ENCODE measurements around the gene HSPB9. TPM values are rescaled to one million over a fixed set of nuclear protein-coding genes. Genes with fewer than 3 reads are reported as not detected.
A peak's percentile ranks its signal among the peaks of the same experiment; 100 is the strongest.

Gene HSPB9
- total RNA-seq, 1 donor from 2014 or later, result 1.2 TPM

GRCh38 chr17:42120161-42120769 lies 2.3 kb upstream of the HSPB9 start:
- intact Hi-C loops (cut with DNase I), result no loop called here
- H3K36me3 ChIP-seq, result peaks cover 0 to 17% of the 10 kb centered on the region in 2 donors
- no peak for DNase-seq (ENCODE audit: extremely low spot score in 2 of 2)
- peak overlapping the region; percentile 86 to 96 for H3K4me3 ChIP-seq
- no peaks in the 10 kb centered on the region for H3K27me3 ChIP-seq
- H3K9me3 ChIP-seq, result no peaks in the 10 kb centered on the region
- TF ChIP-seq POLR2A (IDR thresholded peaks at IDR 0.05), result no peak
- TF ChIP-seq, protein P1, sequence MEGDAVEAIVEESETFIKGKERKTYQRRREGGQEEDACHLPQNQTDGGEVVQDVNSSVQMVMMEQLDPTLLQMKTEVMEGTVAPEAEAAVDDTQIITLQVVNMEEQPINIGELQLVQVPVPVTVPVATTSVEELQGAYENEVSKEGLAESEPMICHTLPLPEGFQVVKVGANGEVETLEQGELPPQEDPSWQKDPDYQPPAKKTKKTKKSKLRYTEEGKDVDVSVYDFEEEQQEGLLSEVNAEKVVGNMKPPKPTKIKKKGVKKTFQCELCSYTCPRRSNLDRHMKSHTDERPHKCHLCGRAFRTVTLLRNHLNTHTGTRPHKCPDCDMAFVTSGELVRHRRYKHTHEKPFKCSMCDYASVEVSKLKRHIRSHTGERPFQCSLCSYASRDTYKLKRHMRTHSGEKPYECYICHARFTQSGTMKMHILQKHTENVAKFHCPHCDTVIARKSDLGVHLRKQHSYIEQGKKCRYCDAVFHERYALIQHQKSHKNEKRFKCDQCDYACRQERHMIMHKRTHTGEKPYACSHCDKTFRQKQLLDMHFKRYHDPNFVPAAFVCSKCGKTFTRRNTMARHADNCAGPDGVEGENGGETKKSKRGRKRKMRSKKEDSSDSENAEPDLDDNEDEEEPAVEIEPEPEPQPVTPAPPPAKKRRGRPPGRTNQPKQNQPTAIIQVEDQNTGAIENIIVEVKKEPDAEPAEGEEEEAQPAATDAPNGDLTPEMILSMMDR (IDR thresholded peaks at IDR 0.05), result no peak
- TF ChIP-seq POLR2AphosphoS5 (IDR thresholded peaks at IDR 0.05; ENCODE audit: insufficient read depth in 1 of 2, low read depth in 1 of 2), result no peak
- H3K4me1 ChIP-seq, result peaks cover 35% of the 10 kb centered on the region
- no peak overlapping the region for H3K27ac ChIP-seq

DNA sequence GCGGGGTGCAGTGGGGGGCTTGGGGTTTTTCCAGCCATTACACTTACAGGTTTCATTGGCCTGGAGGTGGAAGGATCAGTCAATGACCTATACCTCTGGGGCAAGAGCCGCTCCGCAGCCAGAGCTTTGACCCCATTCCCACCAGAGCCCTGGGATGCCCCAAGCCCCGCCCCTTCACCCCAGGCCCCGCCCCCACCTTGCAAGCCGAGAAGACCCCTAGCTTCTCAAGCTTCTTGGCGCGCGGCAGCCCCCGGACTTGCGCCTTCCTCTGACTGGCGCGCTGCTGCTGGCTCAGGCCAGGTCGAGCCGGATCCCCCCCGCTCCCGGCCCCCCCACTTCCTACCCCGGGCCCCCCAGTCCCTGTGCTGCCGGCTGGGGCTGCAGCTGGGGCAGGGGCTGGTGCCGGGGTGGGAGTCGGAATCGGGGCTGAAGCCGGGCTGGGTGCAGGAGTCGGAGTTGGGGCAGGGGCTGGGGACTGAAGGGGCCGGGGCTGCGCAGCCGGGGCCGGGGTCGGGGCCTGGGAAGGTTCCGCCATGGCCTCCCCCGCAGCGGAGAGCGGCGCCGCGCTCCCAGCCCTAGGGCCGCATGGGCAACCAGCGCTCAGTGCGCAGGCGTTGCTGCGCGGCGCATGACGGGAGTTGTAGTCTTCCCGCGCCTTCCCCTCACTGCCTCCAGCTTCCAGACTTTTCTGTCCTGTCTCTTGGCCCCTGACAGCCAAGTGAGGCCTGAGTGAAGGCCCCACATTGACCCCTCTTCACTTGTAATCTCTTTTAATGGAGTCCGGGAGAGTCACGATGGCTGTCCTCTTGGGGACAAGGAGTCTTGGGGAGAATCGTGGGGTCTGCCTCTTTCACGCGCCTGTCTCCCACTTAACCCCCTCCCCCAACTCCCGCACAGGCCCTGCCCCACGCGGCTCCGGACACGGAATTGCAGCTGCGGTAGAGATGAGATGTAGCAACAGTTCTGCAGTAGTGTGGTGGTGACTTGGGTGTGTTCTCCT lies 1.5 kb upstream of the HSPB9 start, which contains the start of gene KAT2A:
TSS of gene KAT2A (minus strand) at position 598 of the 1,000 bp plus-strand sequence. CDS start at position 535, 63 bp downstream.
- Histone ChIP-seq H3K27me3 (no peaks in the 10 kb centered on the region), H3K4me3 (peak within 1 kb of the TSS; percentile 86 to 96), H3K36me3 (peaks cover 0 to 25% of the 10 kb centered on the region in 2 donors), H3K27ac (peak within 1 kb of the TSS; percentile 70), H3K9me3 (no peaks in the 10 kb centered on the region), H3K4me1 (peaks cover 35% of the 10 kb centered on the region)
- intact Hi-C loops (cut with DNase I), result no loop called here
- TF ChIP-seq POLR2AphosphoS5 (IDR thresholded peaks at IDR 0.05; ENCODE audit: insufficient read depth in 1 of 2, low read depth in 1 of 2), result peak; percentile 55 to 79
- TF ChIP-seq, protein P1 (IDR thresholded peaks at IDR 0.05), result no peak
- DNase-seq (ENCODE audit: extremely low spot score in 2 of 2), result no peak

GRCh38 chr17:42124256-42124655 lies 1.7 kb downstream of the HSPB9 start:
- intact Hi-C loops (cut with DNase I), result no loop called here
- no peak overlapping the region for H3K27ac ChIP-seq
- no peaks in the 10 kb centered on the region for H3K27me3 ChIP-seq
- no peak for DNase-seq (ENCODE audit: extremely low spot score in 2 of 2)
- no peaks in the 10 kb centered on the region for H3K9me3 ChIP-seq
- TF ChIP-seq POLR2A (IDR thresholded peaks at IDR 0.05) (no peak), POLR2AphosphoS5 (IDR thresholded peaks at IDR 0.05; ENCODE audit: insufficient read depth in 1 of 2, low read depth in 1 of 2) (no peak)
- TF ChIP-seq, protein P1 (IDR thresholded peaks at IDR 0.05), result no peak
- H3K36me3 ChIP-seq, result peaks cover 0 to 41% of the 10 kb centered on the region in 2 donors
- H3K4me1 ChIP-seq, result peaks cover 28% of the 10 kb centered on the region
- no peak overlapping the region for H3K4me3 ChIP-seq

DNA sequence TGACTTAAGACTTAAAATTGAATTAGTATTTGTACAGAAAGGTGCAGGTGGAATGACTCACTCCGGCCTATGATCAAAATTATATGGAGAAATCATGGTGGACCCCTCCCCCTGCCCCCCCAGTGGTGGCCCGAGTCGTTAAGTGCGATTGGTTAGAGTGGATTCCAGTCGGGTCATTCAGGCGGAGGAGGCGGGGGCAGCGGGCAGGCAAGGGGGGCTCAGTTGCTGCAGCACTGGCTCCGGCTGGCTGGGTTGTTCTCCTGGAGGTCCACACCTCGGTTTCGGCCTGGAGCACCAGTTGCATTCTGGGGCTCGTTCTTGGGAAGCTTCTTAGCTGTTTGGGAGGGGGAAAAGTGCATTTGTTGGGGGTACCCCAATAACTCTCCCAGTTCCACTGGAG lies 3.0 kb downstream of the HSPB9 start:
- H3K4me3 ChIP-seq, result no peak overlapping the region
- no peaks in the 10 kb centered on the region for H3K27me3 ChIP-seq
- no peaks in the 10 kb centered on the region for H3K9me3 ChIP-seq
- intact Hi-C loops (cut with DNase I), result no loop called here
- no peak for DNase-seq (ENCODE audit: extremely low spot score in 2 of 2)
- H3K36me3 ChIP-seq, result peaks cover 0 to 54% of the 10 kb centered on the region in 2 donors
- H3K27ac ChIP-seq, result no peak overlapping the region
- no peak for TF ChIP-seq POLR2AphosphoS5 (IDR thresholded peaks at IDR 0.05; ENCODE audit: insufficient read depth in 1 of 2, low read depth in 1 of 2)
- no peak for TF ChIP-seq POLR2A (IDR thresholded peaks at IDR 0.05)
- TF ChIP-seq, protein P1 (IDR thresholded peaks at IDR 0.05), result no peak
- H3K4me1 ChIP-seq, result peaks cover 20% of the 10 kb centered on the region

Data from vagina (tissue), 2 donors.